Activated gamma-delta T cell treated with Interleukin-2 at 50 U/mL for 16 hours (primary cell): ENCODE results near the gene ZNF497.
A peak's percentile ranks its signal among the peaks of the same experiment; 100 is the strongest.
"Not testable (repeated sequence)": the region's sequence is repeated elsewhere in the genome, so short reads cannot be mapped to it uniquely, and the experiment has no call there.

Experiments
- DNase-seq: peaks from one replicate; pipeline ENCODE4 v3.0.0-alpha.2; 2020

Gene ZNF497

GRCh38 chr19:58362272-58362994 lies at the start of gene ZNF497:
TSS of gene ZNF497 (minus strand) at chr19:58362751. CDS start at chr19:58357635, 5,116 bp downstream.
- peak; percentile 96 for DNase-seq

GRCh38 chr19:58409010-58409790 lies 46.6 kb upstream of the ZNF497 start:
- DNase-seq: no peak

- peak; percentile 93 for DNase-seq
Observed at GRCh38 chr19:58408152-58409009, 45.8 kb upstream of the ZNF497 start, which contains the start of gene ZNF584. TSS of gene ZNF584 (plus strand) at chr19:58408649. CDS start at chr19:58409148, 499 bp downstream.

GRCh38 chr19:58407658-58408151 lies 45.2 kb upstream of the ZNF497 start:
- DNase-seq: no peak

- no peak for DNase-seq
Observed at GRCh38 chr19:58406818-58407657, 44.5 kb upstream of the ZNF497 start.

GRCh38 chr19:58403920-58404478 lies 41.4 kb upstream of the ZNF497 start:
- not testable (repeated sequence) for DNase-seq

GRCh38 chr19:58401840-58402421 lies 39.4 kb upstream of the ZNF497 start:
- DNase-seq: no peak

GRCh38 chr19:58400916-58401839 lies 38.6 kb upstream of the ZNF497 start:
- DNase-seq: peak; percentile 99

GRCh38 chr19:58400316-58400915 lies 37.9 kb upstream of the ZNF497 start:
- DNase-seq: no peak

GRCh38 chr19:58399903-58400302 lies 37.4 kb upstream of the ZNF497 start:
- DNase-seq: no peak

GRCh38 chr19:58398545-58398944 lies 36.0 kb upstream of the ZNF497 start:
- no peak for DNase-seq

- no peak for DNase-seq
Observed at GRCh38 chr19:58398087-58398486, 35.5 kb upstream of the ZNF497 start.

GRCh38 chr19:58397533-58398037 lies 35.0 kb upstream of the ZNF497 start:
- DNase-seq: no peak

GRCh38 chr19:58396691-58397532 lies 34.4 kb upstream of the ZNF497 start:
- DNase-seq: no peak

GRCh38 chr19:58395979-58396627 lies 33.6 kb upstream of the ZNF497 start:
- DNase-seq: no peak

GRCh38 chr19:58395220-58395978 lies 32.8 kb upstream of the ZNF497 start, which contains the start of gene RNF225:
TSS of gene RNF225 (plus strand) at chr19:58395656. CDS start at chr19:58396090, 434 bp downstream.
- DNase-seq: no peak

- no peak for DNase-seq
Observed at GRCh38 chr19:58394821-58395219, 32.3 kb upstream of the ZNF497 start.
